Measurements from ENCODE around the gene EPN3. TPM values are rescaled to one million over a fixed set of nuclear protein-coding genes. Genes with fewer than 3 reads are reported as not detected.

Gene EPN3
- total RNA-seq, 1 donor from 2014 or later = not detected

DNA sequence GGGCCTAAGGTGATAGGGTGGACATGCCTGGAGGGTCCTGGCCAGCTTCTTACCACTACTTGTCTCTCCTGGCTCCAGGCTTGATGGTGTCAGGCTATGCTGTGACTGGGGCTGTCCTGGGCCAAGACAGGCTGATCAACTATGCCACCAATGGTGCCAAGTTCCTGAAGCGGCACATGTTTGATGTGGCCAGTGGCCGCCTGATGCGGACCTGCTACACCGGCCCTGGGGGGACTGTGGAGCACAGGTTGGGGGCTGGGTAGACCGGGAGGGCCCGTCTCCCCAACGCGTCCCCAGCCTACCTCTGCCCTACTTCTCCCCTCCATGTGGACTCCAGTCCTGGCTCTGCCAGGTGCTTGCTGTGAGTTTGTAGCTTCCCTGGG, 18.9 kb downstream of the EPN3 start:
- H3K27me3 Mint-ChIP-seq (ENCODE audit: low read depth) = peaks cover under 1% of the 10 kb centered on the region
- H3K4me3 Mint-ChIP-seq (ENCODE audit: low read depth) = no peak overlapping the region
- no peak for DNase-seq (ENCODE audit: low spot score)
- intact Hi-C loops (cut with micrococcal nuclease) = no loop called here
- H3K36me3 Mint-ChIP-seq (ENCODE audit: low read depth) = no peaks in the 10 kb centered on the region
- no peaks in the 10 kb centered on the region for H3K9me3 Mint-ChIP-seq
- H3K4me1 Mint-ChIP-seq (ENCODE audit: low read depth) = peaks cover 2% of the 10 kb centered on the region
- H3K27ac Mint-ChIP-seq = no peak overlapping the region

GRCh38 chr17:50551884-50552283, 19.3 kb downstream of the EPN3 start:
- H3K9me3 Mint-ChIP-seq = no peaks in the 10 kb centered on the region
- intact Hi-C loops (cut with micrococcal nuclease) = no loop called here
- no peaks in the 10 kb centered on the region for H3K27me3 Mint-ChIP-seq (ENCODE audit: low read depth)
- H3K27ac Mint-ChIP-seq = no peak overlapping the region
- DNase-seq (ENCODE audit: low spot score) = no peak
- H3K4me1 Mint-ChIP-seq (ENCODE audit: low read depth) = peaks cover 2% of the 10 kb centered on the region
- no peaks in the 10 kb centered on the region for H3K36me3 Mint-ChIP-seq (ENCODE audit: low read depth)
- no peak overlapping the region for H3K4me3 Mint-ChIP-seq (ENCODE audit: low read depth)

GRCh38 chr17:50554201-50554600, 21.7 kb downstream of the EPN3 start:
- H3K27me3 Mint-ChIP-seq (ENCODE audit: low read depth) = peaks cover 15% of the 10 kb centered on the region
- intact Hi-C loops (cut with micrococcal nuclease) = no loop called here
- no peaks in the 10 kb centered on the region for H3K36me3 Mint-ChIP-seq (ENCODE audit: low read depth)
- H3K4me3 Mint-ChIP-seq (ENCODE audit: low read depth) = no peak overlapping the region
- H3K4me1 Mint-ChIP-seq (ENCODE audit: low read depth) = peaks cover 3% of the 10 kb centered on the region
- no peaks in the 10 kb centered on the region for H3K9me3 Mint-ChIP-seq
- no peak overlapping the region for H3K27ac Mint-ChIP-seq
- DNase-seq (ENCODE audit: low spot score) = no peak

DNA sequence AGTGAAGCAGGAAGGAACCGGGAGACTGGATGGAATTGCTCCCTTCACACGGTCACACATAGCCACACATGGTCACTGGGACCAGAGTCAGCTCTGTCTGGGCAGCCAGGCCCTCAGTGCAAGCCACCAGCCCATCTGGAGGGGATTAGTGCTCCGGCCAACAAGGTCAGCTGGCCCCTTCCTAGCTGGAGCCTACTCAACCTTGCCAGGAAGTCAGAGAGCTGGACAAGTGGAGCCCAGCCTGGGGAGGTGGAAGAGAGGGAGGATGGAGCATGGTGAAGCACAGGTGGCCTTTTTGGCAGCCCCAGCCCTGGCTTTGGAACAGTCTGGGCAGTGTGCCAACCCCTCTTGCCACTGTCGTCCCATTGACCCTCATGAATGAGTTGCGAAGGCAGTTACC, 24.3 kb downstream of the EPN3 start:
- Mint-ChIP-seq H3K27ac (no peak overlapping the region), H3K9me3 (no peaks in the 10 kb centered on the region), H3K27me3 (ENCODE audit: low read depth) (peaks cover 22% of the 10 kb centered on the region), H3K36me3 (ENCODE audit: low read depth) (no peaks in the 10 kb centered on the region), H3K4me3 (ENCODE audit: low read depth) (no peak overlapping the region), H3K4me1 (ENCODE audit: low read depth) (peaks cover 7% of the 10 kb centered on the region)
- DNase-seq (ENCODE audit: low spot score) = no peak
- intact Hi-C loops (cut with micrococcal nuclease) = no loop called here

DNA sequence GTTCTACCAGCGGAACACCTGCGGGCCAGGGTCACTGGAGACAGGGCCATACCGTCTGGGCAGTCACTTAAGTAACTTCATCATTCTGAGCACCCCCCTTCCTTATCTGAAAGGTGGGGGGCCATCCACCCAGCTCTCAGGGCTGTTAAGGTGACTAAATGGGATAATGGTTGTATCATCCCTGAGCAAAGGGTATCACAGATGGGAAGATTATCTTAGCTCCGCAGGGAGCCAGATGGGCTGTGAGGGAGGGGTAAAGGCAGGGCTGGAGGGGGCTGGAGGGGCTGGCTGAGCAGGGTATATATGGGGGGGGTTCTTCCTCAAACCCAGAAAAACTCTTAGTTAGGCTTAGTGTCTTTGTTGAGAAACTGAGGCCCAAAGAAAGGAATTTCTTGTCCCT, 25.1 kb downstream of the EPN3 start:
- Mint-ChIP-seq H3K27ac (no peak overlapping the region), H3K27me3 (ENCODE audit: low read depth) (peaks cover 27% of the 10 kb centered on the region), H3K36me3 (ENCODE audit: low read depth) (no peaks in the 10 kb centered on the region), H3K9me3 (no peaks in the 10 kb centered on the region), H3K4me3 (ENCODE audit: low read depth) (no peak overlapping the region), H3K4me1 (ENCODE audit: low read depth) (peaks cover 11% of the 10 kb centered on the region)
- DNase-seq (ENCODE audit: low spot score) = no peak
- intact Hi-C loops (cut with micrococcal nuclease) = no loop called here

GRCh38 chr17:50558091-50558490, 25.6 kb downstream of the EPN3 start:
- Mint-ChIP-seq H3K36me3 (ENCODE audit: low read depth) (no peaks in the 10 kb centered on the region), H3K27me3 (ENCODE audit: low read depth) (peaks cover 30% of the 10 kb centered on the region), H3K27ac (no peak overlapping the region), H3K9me3 (no peaks in the 10 kb centered on the region), H3K4me1 (ENCODE audit: low read depth) (peaks cover 11% of the 10 kb centered on the region), H3K4me3 (ENCODE audit: low read depth) (no peak overlapping the region)
- DNase-seq (ENCODE audit: low spot score) = no peak
- intact Hi-C loops (cut with micrococcal nuclease) = no loop called here

DNA sequence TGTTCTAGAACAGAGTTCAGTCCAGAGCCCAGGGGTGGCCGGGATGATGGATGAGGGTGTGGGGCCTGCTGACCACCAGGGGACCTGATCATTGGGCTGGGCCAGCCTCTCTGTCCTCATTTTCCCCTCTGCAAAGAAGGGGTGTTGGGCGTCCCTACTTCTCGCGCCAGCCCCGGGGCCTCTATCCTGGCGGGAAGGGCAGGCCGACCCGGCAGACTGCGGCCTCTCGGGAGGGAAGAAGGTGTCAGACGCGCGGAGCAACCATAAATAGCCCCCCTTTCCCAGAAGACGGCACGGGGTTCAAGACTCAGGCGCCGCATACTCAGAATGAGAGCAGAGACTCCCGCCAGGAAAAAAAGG, 26.0 kb downstream of the EPN3 start:
- H3K36me3 Mint-ChIP-seq (ENCODE audit: low read depth) = no peaks in the 10 kb centered on the region
- no peak overlapping the region for H3K27ac Mint-ChIP-seq
- no peak for DNase-seq (ENCODE audit: low spot score)
- H3K4me1 Mint-ChIP-seq (ENCODE audit: low read depth) = peaks cover 11% of the 10 kb centered on the region
- peak overlapping the region; percentile 5 for H3K4me3 Mint-ChIP-seq (ENCODE audit: low read depth)
- peaks cover 35% of the 10 kb centered on the region for H3K27me3 Mint-ChIP-seq (ENCODE audit: low read depth)
- intact Hi-C loops (cut with micrococcal nuclease) = no loop called here
- no peaks in the 10 kb centered on the region for H3K9me3 Mint-ChIP-seq

DNA sequence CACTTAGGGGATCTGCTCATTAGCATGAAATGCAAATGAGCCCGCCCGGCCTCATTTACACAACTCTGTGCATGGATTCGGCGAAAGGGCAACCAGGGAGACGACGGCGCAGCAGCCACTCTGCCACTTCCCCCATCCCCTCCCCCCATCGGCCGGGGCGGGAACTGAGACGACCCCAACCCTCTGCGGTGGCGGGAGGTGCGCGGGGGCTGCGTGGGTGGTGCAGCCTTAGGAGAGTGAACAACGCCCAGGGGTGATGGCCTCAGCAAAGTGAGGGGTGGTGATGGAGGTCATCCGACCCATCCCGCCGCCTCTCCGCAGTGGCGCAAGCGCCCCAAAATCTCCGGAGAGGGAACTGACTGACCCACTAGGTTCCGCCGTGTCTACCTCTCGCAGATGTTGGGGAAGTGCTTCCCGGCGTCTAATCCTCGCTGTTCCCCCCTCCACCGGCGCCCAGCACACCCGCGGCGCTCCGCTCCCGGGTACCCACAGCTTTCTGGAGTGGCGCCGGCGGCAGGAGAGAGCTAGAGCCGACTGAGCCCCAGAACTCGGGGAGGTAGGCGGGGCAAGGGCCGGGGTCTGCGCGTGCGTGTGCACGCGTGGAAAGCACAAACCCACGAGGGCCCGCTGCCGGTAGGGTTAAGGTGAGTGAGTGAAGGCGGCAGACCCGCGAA, 26.5 kb downstream of the EPN3 start:
- peak overlapping the region; percentile 33 for H3K4me3 Mint-ChIP-seq (ENCODE audit: low read depth)
- H3K27ac Mint-ChIP-seq = no peak overlapping the region
- no peaks in the 10 kb centered on the region for H3K9me3 Mint-ChIP-seq
- H3K27me3 Mint-ChIP-seq (ENCODE audit: low read depth) = peaks cover 39% of the 10 kb centered on the region
- H3K36me3 Mint-ChIP-seq (ENCODE audit: low read depth) = no peaks in the 10 kb centered on the region
- intact Hi-C loops (cut with micrococcal nuclease) = no loop called here
- peaks cover 11% of the 10 kb centered on the region for H3K4me1 Mint-ChIP-seq (ENCODE audit: low read depth)
- no peak for DNase-seq (ENCODE audit: low spot score)

- Mint-ChIP-seq H3K9me3 (no peaks in the 10 kb centered on the region), H3K36me3 (ENCODE audit: low read depth) (no peaks in the 10 kb centered on the region), H3K27me3 (ENCODE audit: low read depth) (peaks cover 45% of the 10 kb centered on the region), H3K4me1 (ENCODE audit: low read depth) (peaks cover 11% of the 10 kb centered on the region), H3K4me3 (ENCODE audit: low read depth) (peak overlapping the region; percentile 70), H3K27ac (no peak overlapping the region)
- intact Hi-C loops (cut with micrococcal nuclease) = no loop called here
- no peak for DNase-seq (ENCODE audit: low spot score)
Measured at GRCh38 chr17:50559674-50560184, 27.2 kb downstream of the EPN3 start.

- peak; percentile 85 for DNase-seq (ENCODE audit: low spot score)
- Mint-ChIP-seq H3K27me3 (ENCODE audit: low read depth) (peaks cover 49% of the 10 kb centered on the region), H3K27ac (no peak within 1 kb of the TSS), H3K4me3 (ENCODE audit: low read depth) (peak within 1 kb of the TSS; percentile 70), H3K36me3 (ENCODE audit: low read depth) (no peaks in the 10 kb centered on the region), H3K4me1 (ENCODE audit: low read depth) (peaks cover 13% of the 10 kb centered on the region), H3K9me3 (no peaks in the 10 kb centered on the region)
- intact Hi-C loops (cut with micrococcal nuclease) = no loop called here
Measured at GRCh38 chr17:50560185-50560824, 27.8 kb downstream of the EPN3 start, which contains the start of gene CACNA1G. Gene CACNA1G (plus strand): TSS chr17:50560715. CDS start chr17:50561460, 745 bp downstream.

DNA sequence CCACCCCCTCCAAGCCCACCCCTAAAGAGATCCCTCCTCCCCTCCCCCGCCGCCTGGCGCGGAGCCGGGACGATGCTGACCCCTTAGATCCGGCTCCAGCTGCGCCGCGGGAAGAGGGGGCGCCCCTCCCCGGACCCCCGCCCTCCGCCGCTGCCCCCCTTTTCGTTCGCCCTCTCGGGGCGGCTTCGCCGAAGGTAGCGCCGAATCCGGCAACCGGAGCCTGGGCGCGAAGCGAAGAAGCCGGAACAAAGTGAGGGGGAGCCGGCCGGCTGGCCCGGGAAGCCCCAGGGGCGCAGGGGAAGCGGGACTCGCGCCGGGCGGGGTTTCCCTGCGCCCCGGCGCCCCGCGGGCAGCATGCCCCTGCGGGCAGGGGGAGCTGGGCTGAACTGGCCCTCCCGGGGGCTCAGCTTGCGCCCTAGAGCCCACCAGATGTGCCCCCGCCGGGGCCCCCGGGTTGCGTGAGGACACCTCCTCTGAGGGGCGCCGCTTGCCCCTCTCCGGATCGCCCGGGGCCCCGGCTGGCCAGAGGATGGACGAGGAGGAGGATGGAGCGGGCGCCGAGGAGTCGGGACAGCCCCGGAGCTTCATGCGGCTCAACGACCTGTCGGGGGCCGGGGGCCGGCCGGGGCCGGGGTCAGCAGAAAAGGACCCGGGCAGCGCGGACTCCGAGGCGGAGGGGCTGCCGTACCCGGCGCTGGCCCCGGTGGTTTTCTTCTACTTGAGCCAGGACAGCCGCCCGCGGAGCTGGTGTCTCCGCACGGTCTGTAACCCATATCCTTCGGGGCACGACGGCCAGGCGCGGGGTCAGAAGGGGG, 28.6 kb downstream of the EPN3 start:
- no peak overlapping the region for H3K27ac Mint-ChIP-seq
- peaks cover 56% of the 10 kb centered on the region for H3K27me3 Mint-ChIP-seq (ENCODE audit: low read depth)
- H3K4me1 Mint-ChIP-seq (ENCODE audit: low read depth) = peaks cover 15% of the 10 kb centered on the region
- DNase-seq (ENCODE audit: low spot score) = no peak
- no peaks in the 10 kb centered on the region for H3K9me3 Mint-ChIP-seq
- no peaks in the 10 kb centered on the region for H3K36me3 Mint-ChIP-seq (ENCODE audit: low read depth)
- intact Hi-C loops (cut with micrococcal nuclease) = no loop called here
- H3K4me3 Mint-ChIP-seq (ENCODE audit: low read depth) = no peak overlapping the region

DNA sequence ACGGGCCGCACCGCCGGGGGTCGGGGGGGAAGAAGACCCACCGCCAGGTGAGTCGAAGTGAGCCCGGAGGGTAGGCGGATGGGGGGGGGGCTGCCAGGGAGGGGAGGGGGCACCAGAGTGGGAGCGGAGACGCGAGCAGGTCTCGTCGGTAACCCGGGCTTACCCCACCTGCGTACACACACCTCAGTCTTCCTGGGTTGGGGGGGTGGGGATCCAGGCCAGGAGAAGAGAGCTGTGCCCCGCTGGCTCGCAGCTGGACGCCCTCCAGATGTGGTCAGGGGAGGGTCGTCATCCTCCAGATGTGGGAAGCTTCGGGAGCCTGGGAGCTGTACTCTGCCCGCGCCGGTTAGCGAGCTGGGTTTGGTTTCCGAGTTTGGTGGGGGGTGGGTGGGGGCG, 29.2 kb downstream of the EPN3 start:
- H3K9me3 Mint-ChIP-seq = no peaks in the 10 kb centered on the region
- peaks cover 15% of the 10 kb centered on the region for H3K4me1 Mint-ChIP-seq (ENCODE audit: low read depth)
- DNase-seq (ENCODE audit: low spot score) = no peak
- intact Hi-C loops (cut with micrococcal nuclease) = no loop called here
- H3K4me3 Mint-ChIP-seq (ENCODE audit: low read depth) = no peak overlapping the region
- H3K27ac Mint-ChIP-seq = no peak overlapping the region
- H3K27me3 Mint-ChIP-seq (ENCODE audit: low read depth) = peaks cover 62% of the 10 kb centered on the region
- no peaks in the 10 kb centered on the region for H3K36me3 Mint-ChIP-seq (ENCODE audit: low read depth)

All from activated T-helper 2 cell treated with anti-CD3 and anti-CD28 coated beads, Interferon-gamma antibody, Interleukin-2, Interleukin-4, amounts not matched to agents 10 μg/mL and 5 μg/mL and 100 μg/mL, durations not matched to agents 14 hours and 24 hours and 36 hours (primary cell).